ENCODE results near the gene RELN.

Gene RELN

DNA sequence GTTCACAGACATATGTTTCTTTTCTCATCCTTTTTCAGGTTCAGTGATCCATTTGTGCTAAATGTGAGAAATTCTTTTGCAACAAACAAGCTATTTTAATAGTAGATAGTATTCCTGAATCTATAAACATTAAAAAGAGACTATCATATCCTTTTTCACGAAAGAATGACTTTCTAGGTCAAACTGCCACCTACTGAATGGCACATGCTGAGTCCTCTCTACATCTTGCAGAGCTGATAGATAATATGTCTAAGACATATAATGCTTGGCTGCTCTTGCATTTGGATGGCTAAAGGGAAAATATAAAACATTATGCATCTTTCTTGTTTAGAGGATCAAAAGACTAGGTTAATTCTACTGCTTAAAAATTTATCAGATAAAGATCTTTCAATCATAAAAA lies 429.3 kb downstream of the RELN start:
- TF ChIP-seq HDGF (IDR thresholded peaks at IDR 0.05; ENCODE audit: borderline replicate concordance) (no peak), FOXM1 (IDR thresholded peaks at IDR 0.05; ENCODE audit: borderline replicate concordance) (no peak), L3MBTL2 (conservative IDR thresholded peaks at IDR 0.05) (no peak), SUZ12 (IDR thresholded peaks at IDR 0.05) (no peak), LEF1 (IDR thresholded peaks at IDR 0.05; ENCODE audit: borderline replicate concordance) (no peak), ARNT (IDR thresholded peaks at IDR 0.05) (no peak), ELF4 (IDR thresholded peaks at IDR 0.05) (no peak)
- DNase-seq (ENCODE audit: extremely low spot score): no peak
- CTCF ChIA-PET: no interaction called here
- POLR2A ChIA-PET: interaction anchor here (0.5 kb wide), 1 partner anchor 1455 kb away, joined by 3 read pairs; no protein-coding TSS in a partner anchor

DNA sequence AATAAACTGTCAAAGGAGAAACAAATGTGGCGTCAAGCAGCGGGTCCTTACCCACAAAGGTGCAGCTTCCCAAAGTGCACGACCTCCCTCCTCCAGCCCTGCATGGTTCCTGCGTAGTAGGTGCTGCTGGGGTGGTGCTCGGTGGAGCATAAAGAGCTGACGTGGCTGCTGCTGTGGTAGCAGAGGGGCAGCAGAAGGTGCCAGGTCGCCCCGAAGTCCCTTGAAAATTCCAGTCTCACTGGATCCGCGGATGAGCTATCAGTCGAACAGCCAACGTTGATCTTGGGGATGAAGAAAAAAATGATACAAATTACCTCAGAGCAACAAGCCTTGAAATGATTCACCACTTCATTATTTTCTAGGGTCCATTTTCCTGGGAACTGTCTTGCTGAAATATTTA lies 438.4 kb downstream of the RELN start:
- DNase-seq (ENCODE audit: extremely low spot score): no peak
- ChIA-PET CTCF (no interaction called here), POLR2A (no interaction called here)
- TF ChIP-seq SP1 (IDR thresholded peaks at IDR 0.05) (no peak), ELF4 (IDR thresholded peaks at IDR 0.05) (no peak), FOXK2 (IDR thresholded peaks at IDR 0.05) (no peak)

DNA sequence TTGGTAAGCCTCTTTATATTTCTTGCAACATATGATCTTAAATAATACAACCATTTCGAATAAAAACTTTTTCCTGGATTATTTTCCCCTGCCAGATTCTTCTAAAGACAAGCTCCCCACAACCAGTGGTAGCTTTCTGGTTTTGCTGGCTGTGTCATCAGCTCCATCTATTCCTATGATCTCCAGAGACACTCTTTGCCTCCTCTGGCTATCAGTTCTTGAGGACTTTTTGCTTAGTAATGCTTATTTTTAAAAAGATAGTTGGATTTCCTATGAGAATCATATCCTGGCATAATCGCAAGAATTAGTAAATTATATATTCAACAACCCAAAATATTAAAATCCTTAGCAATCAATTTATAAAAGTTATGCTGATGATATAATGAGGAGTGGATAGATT lies 439.7 kb downstream of the RELN start:
- no peak for TF ChIP-seq ARNT (IDR thresholded peaks at IDR 0.05)
- TF ChIP-seq ELF4 (IDR thresholded peaks at IDR 0.05): no peak
- no peak for TF ChIP-seq BHLHE40 (IDR thresholded peaks at IDR 0.05; ENCODE audit: borderline replicate concordance)
- no peak for TF ChIP-seq FOXM1 (IDR thresholded peaks at IDR 0.05; ENCODE audit: borderline replicate concordance)
- ChIA-PET CTCF (no interaction called here), POLR2A (no interaction called here)
- no peak for DNase-seq (ENCODE audit: extremely low spot score)

DNA sequence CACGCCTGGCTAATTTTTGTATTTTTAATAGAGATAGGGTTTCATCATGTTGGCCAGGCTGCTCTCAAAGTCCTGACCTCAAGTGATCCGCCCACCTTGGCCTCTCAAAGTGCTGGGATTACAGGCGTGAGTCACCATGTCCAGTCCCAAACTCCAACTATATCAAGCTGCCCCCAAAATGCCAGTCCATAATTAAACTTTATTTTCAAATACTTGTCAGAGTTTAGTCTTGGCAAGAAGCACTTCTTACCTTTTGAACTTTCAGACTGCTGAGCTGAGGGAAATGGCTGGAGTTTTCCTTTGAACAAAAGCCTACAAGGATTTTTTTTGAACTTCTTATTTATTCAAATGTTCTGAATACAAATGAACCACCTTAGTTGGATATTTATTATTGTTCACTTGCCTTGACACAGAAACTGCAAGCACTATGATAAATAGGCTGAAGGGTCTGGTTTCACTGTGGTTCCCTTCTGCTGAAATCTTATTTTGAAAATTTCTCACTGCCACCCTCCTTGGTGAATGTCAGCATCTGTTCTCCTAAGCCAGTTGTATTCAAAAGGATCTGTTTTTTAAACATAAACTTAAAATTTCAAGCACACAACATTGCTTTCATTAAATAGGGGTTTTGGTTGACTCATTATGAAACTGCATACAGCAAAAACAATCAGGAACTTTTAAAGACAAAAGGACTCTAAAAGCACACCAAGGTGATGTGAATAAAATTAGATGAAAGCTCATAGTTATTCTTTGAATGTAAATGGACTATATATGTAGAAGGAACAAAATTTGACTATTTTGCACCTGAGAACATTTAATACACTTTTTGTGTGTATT lies 441.8 kb downstream of the RELN start:
- ChIA-PET POLR2A (no interaction called here), CTCF (no interaction called here)
- TF ChIP-seq, protein P1, sequence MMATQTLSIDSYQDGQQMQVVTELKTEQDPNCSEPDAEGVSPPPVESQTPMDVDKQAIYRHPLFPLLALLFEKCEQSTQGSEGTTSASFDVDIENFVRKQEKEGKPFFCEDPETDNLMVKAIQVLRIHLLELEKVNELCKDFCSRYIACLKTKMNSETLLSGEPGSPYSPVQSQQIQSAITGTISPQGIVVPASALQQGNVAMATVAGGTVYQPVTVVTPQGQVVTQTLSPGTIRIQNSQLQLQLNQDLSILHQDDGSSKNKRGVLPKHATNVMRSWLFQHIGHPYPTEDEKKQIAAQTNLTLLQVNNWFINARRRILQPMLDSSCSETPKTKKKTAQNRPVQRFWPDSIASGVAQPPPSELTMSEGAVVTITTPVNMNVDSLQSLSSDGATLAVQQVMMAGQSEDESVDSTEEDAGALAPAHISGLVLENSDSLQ (IDR thresholded peaks at IDR 0.05): no peak
- no peak for TF ChIP-seq SP1 (IDR thresholded peaks at IDR 0.05)
- TF ChIP-seq FOXA1 (IDR thresholded peaks at IDR 0.05): no peak
- TF ChIP-seq L3MBTL2 (conservative IDR thresholded peaks at IDR 0.05): no peak
- TF ChIP-seq HDGF (IDR thresholded peaks at IDR 0.05; ENCODE audit: borderline replicate concordance): no peak
- TF ChIP-seq FOXM1 (IDR thresholded peaks at IDR 0.05; ENCODE audit: borderline replicate concordance): no peak
- TF ChIP-seq BHLHE40 (IDR thresholded peaks at IDR 0.05; ENCODE audit: borderline replicate concordance): no peak
- no peak for TF ChIP-seq ELF4 (IDR thresholded peaks at IDR 0.05)
- TF ChIP-seq SUZ12 (IDR thresholded peaks at IDR 0.05): no peak
- no peak for TF ChIP-seq ARNT (IDR thresholded peaks at IDR 0.05)
- TF ChIP-seq LEF1 (IDR thresholded peaks at IDR 0.05; ENCODE audit: borderline replicate concordance): no peak
- TF ChIP-seq NFRKB (IDR thresholded peaks at IDR 0.05): no peak
- TF ChIP-seq FOXK2 (IDR thresholded peaks at IDR 0.05): no peak
- no peak for TF ChIP-seq CTBP1 (IDR thresholded peaks at IDR 0.05; ENCODE audit: borderline replicate concordance)
- no peak for TF ChIP-seq ZNF384 (IDR thresholded peaks at IDR 0.05)
- no peak for TF ChIP-seq TARDBP (IDR thresholded peaks at IDR 0.05)
- no peak for DNase-seq (ENCODE audit: extremely low spot score)

DNA sequence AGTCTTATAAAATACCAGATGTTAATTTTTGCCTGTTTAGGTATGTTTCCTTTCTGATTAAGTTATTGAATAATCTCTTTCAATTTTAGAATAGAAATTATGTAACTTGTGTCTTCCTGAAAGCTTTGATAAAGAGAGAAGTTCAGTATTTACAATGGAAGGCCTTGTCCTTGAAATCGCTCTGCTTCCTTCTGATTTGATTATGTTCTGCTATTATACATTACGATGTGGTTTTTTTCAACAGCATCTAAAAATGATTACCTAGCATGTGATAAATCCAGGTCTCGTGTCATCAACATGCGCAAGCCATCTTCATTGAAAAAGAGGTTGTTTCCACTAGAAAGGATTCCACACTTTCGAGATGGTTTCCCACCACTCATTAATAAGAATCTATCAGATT lies 447.0 kb downstream of the RELN start:
- DNase-seq (ENCODE audit: extremely low spot score): no peak
- TF ChIP-seq HDGF (IDR thresholded peaks at IDR 0.05; ENCODE audit: borderline replicate concordance) (no peak), ARNT (IDR thresholded peaks at IDR 0.05) (no peak), BHLHE40 (IDR thresholded peaks at IDR 0.05; ENCODE audit: borderline replicate concordance) (no peak), NFRKB (IDR thresholded peaks at IDR 0.05) (no peak), FOXA1 (IDR thresholded peaks at IDR 0.05) (no peak)
- ChIA-PET CTCF (no interaction called here), POLR2A (no interaction called here)

DNA sequence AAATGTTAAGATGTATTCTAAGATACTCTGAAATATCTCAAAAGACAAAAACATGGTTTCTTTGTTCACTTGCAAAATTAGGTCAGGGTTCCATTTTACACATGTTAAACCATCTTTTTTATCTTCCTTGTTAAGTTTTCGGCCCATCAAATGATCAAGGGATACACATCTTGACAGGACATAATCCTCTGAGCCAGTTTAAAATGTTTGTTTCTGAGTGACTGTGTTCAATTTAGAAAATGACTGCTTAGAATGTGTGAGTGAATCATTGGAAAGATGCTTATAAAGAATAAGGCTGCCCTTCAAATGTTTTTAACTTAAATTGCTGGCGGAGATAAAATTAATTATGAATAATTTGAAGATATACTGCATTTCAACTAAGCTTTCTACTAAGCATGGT lies 447.5 kb downstream of the RELN start:
- no peak for DNase-seq (ENCODE audit: extremely low spot score)
- TF ChIP-seq SUZ12 (IDR thresholded peaks at IDR 0.05) (no peak), BHLHE40 (IDR thresholded peaks at IDR 0.05; ENCODE audit: borderline replicate concordance) (no peak), ELF4 (IDR thresholded peaks at IDR 0.05) (no peak), L3MBTL2 (conservative IDR thresholded peaks at IDR 0.05) (no peak), CTBP1 (IDR thresholded peaks at IDR 0.05; ENCODE audit: borderline replicate concordance) (no peak), ZNF384 (IDR thresholded peaks at IDR 0.05) (no peak), FOXM1 (IDR thresholded peaks at IDR 0.05; ENCODE audit: borderline replicate concordance) (no peak)
- TF ChIP-seq, protein P1 (IDR thresholded peaks at IDR 0.05): no peak
- ChIA-PET CTCF (no interaction called here), POLR2A (no interaction called here)

DNA sequence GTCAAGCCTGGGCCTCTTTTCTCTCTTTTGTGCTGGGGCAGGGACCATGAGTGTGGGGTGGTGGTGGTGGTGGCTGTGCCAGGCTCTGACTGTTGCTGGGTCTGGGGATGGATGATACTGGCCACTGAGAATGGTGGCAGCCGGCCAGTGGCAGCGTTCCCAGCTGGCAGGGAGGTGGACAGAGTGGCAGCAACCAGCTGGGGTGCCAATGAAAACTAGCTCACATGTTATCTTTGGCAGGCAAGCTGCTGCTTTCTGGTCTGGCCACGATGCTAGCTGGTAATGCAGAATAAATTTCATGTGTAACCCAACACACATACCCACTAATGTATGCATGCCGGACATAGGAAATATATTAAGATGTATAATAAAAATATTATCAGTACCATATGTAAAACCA lies 448.4 kb downstream of the RELN start:
- ChIA-PET CTCF (no interaction called here), POLR2A (no interaction called here)
- no peak for TF ChIP-seq ELF4 (IDR thresholded peaks at IDR 0.05)
- TF ChIP-seq FOXA1 (IDR thresholded peaks at IDR 0.05): no peak
- no peak for TF ChIP-seq FOXK2 (IDR thresholded peaks at IDR 0.05)
- TF ChIP-seq NFRKB (IDR thresholded peaks at IDR 0.05): no peak
- TF ChIP-seq HDGF (IDR thresholded peaks at IDR 0.05; ENCODE audit: borderline replicate concordance): no peak
- no peak for TF ChIP-seq ARNT (IDR thresholded peaks at IDR 0.05)
- TF ChIP-seq L3MBTL2 (conservative IDR thresholded peaks at IDR 0.05): no peak
- TF ChIP-seq ZNF384 (IDR thresholded peaks at IDR 0.05): no peak
- TF ChIP-seq, protein P1 (IDR thresholded peaks at IDR 0.05): no peak
- TF ChIP-seq TARDBP (IDR thresholded peaks at IDR 0.05): no peak
- TF ChIP-seq BHLHE40 (IDR thresholded peaks at IDR 0.05; ENCODE audit: borderline replicate concordance): no peak
- TF ChIP-seq LEF1 (IDR thresholded peaks at IDR 0.05; ENCODE audit: borderline replicate concordance): no peak
- TF ChIP-seq SUZ12 (IDR thresholded peaks at IDR 0.05): no peak
- TF ChIP-seq SP1 (IDR thresholded peaks at IDR 0.05): no peak
- no peak for TF ChIP-seq CTBP1 (IDR thresholded peaks at IDR 0.05; ENCODE audit: borderline replicate concordance)
- no peak for TF ChIP-seq FOXM1 (IDR thresholded peaks at IDR 0.05; ENCODE audit: borderline replicate concordance)
- DNase-seq (ENCODE audit: extremely low spot score): no peak

Measured in HEK293T (cell line).